ENCODE data around the gene EDIL3. TPM values are rescaled to one million over a fixed set of nuclear protein-coding genes. Genes with fewer than 3 reads are reported as not detected.

The EDIL3 gene
- total and polyA plus RNA-seq, 11 donors = 1.3 to 38.2 (median 18.3) TPM

- TF ChIP-seq POLR2A (IDR thresholded peaks at IDR 0.05) (no peak), CTCF (IDR thresholded peaks at IDR 0.05) (no peak)
- DNase-seq (no peak), ATAC-seq (no peak)
- Histone ChIP-seq H3K36me3 (no peaks in the 10 kb centered on the region), H3K4me1 (peaks cover 0 to 11% (median 0%) of the 10 kb centered on the region in 12 donors), H3K4me3 (no peak overlapping the region), H3K27me3 (peaks cover 0 to 21% (median 12%) of the 10 kb centered on the region in 9 donors), H3K9me3 (no peaks in the 10 kb centered on the region), H3K27ac (no peak overlapping the region)
- WGBS, 4 donors = 40 to 64% (median 56%) methylated on average over 1 of the region's 1 CpG
- intact Hi-C loops (cut with DNase I) = no loop called here
Observed at GRCh38 chr5:84378420-84378819, 6.3 kb downstream of the EDIL3 start.

DNA sequence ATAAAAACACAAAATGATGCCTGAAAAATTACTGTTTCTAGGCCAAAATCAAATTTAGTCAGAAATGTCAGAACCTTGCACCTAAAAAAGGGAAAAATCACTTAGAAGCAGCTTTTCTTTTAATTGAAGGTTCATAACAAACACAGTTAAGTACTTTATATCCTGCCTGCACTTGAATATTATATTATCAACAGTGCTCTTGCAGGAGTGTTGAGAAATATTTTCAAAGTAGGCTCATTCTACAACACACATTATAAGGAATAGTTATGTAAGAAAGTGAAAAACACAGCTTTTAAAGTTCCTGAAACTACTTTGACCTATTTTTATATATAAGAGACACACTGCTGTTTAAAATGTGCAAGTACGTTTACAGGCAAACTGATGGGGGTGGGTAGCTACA, 8.3 kb downstream of the EDIL3 start:
- ATAC-seq (no peak), DNase-seq (no peak)
- intact Hi-C loops (cut with DNase I) = no loop called here
- H3K4me3 ChIP-seq = no peak overlapping the region
- H3K9me3 ChIP-seq = no peaks in the 10 kb centered on the region
- 72 to 93% (median 84%) methylated on average over 1 of the region's 1 CpG for WGBS, 4 donors
- no peaks in the 10 kb centered on the region for H3K4me1 ChIP-seq
- H3K36me3 ChIP-seq = no peaks in the 10 kb centered on the region
- peaks cover 0 to 5% (median 0%) of the 10 kb centered on the region in 9 donors for H3K27me3 ChIP-seq
- no peak overlapping the region for H3K27ac ChIP-seq
- no peak for TF ChIP-seq POLR2A (IDR thresholded peaks at IDR 0.05)
- no peak for TF ChIP-seq CTCF (IDR thresholded peaks at IDR 0.05)

GRCh38 chr5:84374568-84374967, 10.1 kb downstream of the EDIL3 start:
- Histone ChIP-seq H3K9me3 (no peaks in the 10 kb centered on the region), H3K4me3 (no peak overlapping the region), H3K36me3 (no peaks in the 10 kb centered on the region), H3K27me3 (no peaks in the 10 kb centered on the region), H3K27ac (no peak overlapping the region), H3K4me1 (no peaks in the 10 kb centered on the region)
- intact Hi-C loops (cut with DNase I) = no loop called here
- DNase-seq (no peak), ATAC-seq (no peak)
- TF ChIP-seq POLR2A (IDR thresholded peaks at IDR 0.05) = no peak
- TF ChIP-seq CTCF (IDR thresholded peaks at IDR 0.05) = no peak
- WGBS, 4 donors = 83 to 90% (median 88%) methylated on average over 4 of the region's 4 CpGs

GRCh38 chr5:84373506-84373905, 11.2 kb downstream of the EDIL3 start:
- intact Hi-C loops (cut with DNase I) = no loop called here
- Histone ChIP-seq H3K4me3 (no peak overlapping the region), H3K4me1 (no peaks in the 10 kb centered on the region), H3K9me3 (no peaks in the 10 kb centered on the region), H3K27me3 (no peaks in the 10 kb centered on the region), H3K27ac (no peak overlapping the region), H3K36me3 (no peaks in the 10 kb centered on the region)
- no peak for ATAC-seq
- DNase-seq = no peak
- TF ChIP-seq POLR2A (IDR thresholded peaks at IDR 0.05) = no peak
- TF ChIP-seq CTCF (IDR thresholded peaks at IDR 0.05) = no peak
- WGBS, 4 donors = 84 to 87% (median 85%) methylated on average over 2 of the region's 2 CpGs
